Left lung (tissue), 10 donors: Measurements from ENCODE around the gene MED7. TPM values are rescaled to one million over a fixed set of nuclear protein-coding genes. Genes with fewer than 3 reads are reported as not detected.

ENCODE experiments used
- ATAC-seq: fragments of 200-7000 bp; cut with Tn5 transposase; one replicate; pipeline ENCODE4 v1.9.1; 2020; ENCODE audit warnings: moderate library complexity
- DNase-seq, 4 donors: peaks; one replicate each; pipeline ENCODE4 v3.0.0-alpha.2; 2013 to 2020
- H3K27ac ChIP-seq, 2 donors: fragments of 200-600 bp; sonication (generic) in 1 of 2; one replicate each; pipeline versions ENCODE4 v1.5.0 to v1.8.0; 2020 to 2021
- H3K27me3 ChIP-seq, 2 donors: fragments of 200-600 bp; sonication (generic) in 1 of 2; one replicate each; pipeline versions ENCODE4 v1.5.0 to v1.8.0; 2020 to 2021
- H3K36me3 ChIP-seq, 2 donors: fragments of 200-600 bp; sonication (generic) in 1 of 2; one replicate each; pipeline versions ENCODE4 v1.5.0 to v1.8.0; 2020 to 2021
- H3K4me1 ChIP-seq, 2 donors: fragments of 200-600 bp; one replicate each; pipeline ENCODE4 v1.8.0; 2021
- H3K4me3 ChIP-seq, 2 donors: fragments of 200-600 bp; sonication (generic) in 1 of 2; one replicate each; pipeline versions ENCODE4 v1.5.0 to v1.8.0; 2020 to 2021; ENCODE audit warnings: mild to moderate bottlenecking in 1 of 2
- H3K9me3 ChIP-seq, 2 donors: fragments of 200-600 bp; sonication (generic) in 1 of 2; one replicate each; pipeline versions ENCODE4 v1.5.0 to v1.8.0; 2020 to 2021
- intact Hi-C, 2 donors: fragments of 100-400 bp; cut with DNase I; formaldehyde crosslinking; loops; one replicate each; pipeline versions ENCODE4 v1.11.2 to v1.14.2; 2022
- polyA plus RNA-seq, 6 donors: library from polyadenylated mRNA; unstranded; fragments of 120-200 nt; gene quantifications; one replicate each; pipeline ENCODE4 v1.2.1, GENCODE V29; 2013; ENCODE audit not compliant: insufficient read length in 6 of 6
- total RNA-seq, 2 donors: library from RNA; stranded (reverse); fragmentation: NEBNext Ultra II Directional; extraction: Animal tissue kit (Norgen Biotek cat#: 25700); gene quantifications; one replicate each; pipeline ENCODE4 v1.2.1, GENCODE V29; 2021
- TF ChIP-seq, protein P1 (sequence below), 2 donors: fragments of 200-600 bp; sonication (generic) in 1 of 2; IDR thresholded peaks; one replicate each; pipeline versions ENCODE4 v1.5.0 to v1.8.0; 2021; ENCODE audit warnings: antibody characterized with exemption in 2 of 2
- donor health status: DM: no; HTN: yes; CAD: no.
- donor health status: DM: no; HTN: no; CAD: no.

The MED7 gene
- total and polyA plus RNA-seq, 8 donors, result 7.3 to 18.9 (median 17.4) TPM

DNA sequence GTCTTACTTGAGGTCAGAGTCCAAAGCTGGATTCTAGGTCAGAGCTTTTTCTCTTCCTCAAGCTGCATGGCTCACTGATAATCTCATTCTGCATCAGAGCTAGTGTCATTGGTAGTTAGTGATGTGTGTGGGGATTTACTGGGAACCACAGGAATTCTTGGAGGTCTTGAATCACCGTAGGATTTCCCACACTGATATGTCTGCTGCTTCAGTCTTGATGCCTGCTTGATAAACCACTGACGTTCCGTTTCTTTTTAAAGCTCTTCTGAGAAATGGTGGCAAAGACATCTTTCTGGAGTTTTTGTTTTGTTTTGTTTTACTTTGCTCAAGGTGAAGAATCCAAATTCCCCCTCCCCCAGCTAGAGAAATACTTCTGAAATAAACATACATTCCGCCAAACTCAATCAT lies 24.6 kb upstream of the MED7 start:
- Histone ChIP-seq H3K27me3 (peaks cover 0 to 7% of the 10 kb centered on the region in 2 donors), H3K9me3 (no peaks in the 10 kb centered on the region), H3K27ac (no peak overlapping the region), H3K36me3 (no peaks in the 10 kb centered on the region), H3K4me1 (no peaks in the 10 kb centered on the region), H3K4me3 (no peak overlapping the region)
- intact Hi-C loops, result no loop called here
- TF ChIP-seq, protein P1, sequence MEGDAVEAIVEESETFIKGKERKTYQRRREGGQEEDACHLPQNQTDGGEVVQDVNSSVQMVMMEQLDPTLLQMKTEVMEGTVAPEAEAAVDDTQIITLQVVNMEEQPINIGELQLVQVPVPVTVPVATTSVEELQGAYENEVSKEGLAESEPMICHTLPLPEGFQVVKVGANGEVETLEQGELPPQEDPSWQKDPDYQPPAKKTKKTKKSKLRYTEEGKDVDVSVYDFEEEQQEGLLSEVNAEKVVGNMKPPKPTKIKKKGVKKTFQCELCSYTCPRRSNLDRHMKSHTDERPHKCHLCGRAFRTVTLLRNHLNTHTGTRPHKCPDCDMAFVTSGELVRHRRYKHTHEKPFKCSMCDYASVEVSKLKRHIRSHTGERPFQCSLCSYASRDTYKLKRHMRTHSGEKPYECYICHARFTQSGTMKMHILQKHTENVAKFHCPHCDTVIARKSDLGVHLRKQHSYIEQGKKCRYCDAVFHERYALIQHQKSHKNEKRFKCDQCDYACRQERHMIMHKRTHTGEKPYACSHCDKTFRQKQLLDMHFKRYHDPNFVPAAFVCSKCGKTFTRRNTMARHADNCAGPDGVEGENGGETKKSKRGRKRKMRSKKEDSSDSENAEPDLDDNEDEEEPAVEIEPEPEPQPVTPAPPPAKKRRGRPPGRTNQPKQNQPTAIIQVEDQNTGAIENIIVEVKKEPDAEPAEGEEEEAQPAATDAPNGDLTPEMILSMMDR (IDR thresholded peaks at IDR 0.05), result no peak
- ATAC-seq (no peak), DNase-seq (no peak)

DNA sequence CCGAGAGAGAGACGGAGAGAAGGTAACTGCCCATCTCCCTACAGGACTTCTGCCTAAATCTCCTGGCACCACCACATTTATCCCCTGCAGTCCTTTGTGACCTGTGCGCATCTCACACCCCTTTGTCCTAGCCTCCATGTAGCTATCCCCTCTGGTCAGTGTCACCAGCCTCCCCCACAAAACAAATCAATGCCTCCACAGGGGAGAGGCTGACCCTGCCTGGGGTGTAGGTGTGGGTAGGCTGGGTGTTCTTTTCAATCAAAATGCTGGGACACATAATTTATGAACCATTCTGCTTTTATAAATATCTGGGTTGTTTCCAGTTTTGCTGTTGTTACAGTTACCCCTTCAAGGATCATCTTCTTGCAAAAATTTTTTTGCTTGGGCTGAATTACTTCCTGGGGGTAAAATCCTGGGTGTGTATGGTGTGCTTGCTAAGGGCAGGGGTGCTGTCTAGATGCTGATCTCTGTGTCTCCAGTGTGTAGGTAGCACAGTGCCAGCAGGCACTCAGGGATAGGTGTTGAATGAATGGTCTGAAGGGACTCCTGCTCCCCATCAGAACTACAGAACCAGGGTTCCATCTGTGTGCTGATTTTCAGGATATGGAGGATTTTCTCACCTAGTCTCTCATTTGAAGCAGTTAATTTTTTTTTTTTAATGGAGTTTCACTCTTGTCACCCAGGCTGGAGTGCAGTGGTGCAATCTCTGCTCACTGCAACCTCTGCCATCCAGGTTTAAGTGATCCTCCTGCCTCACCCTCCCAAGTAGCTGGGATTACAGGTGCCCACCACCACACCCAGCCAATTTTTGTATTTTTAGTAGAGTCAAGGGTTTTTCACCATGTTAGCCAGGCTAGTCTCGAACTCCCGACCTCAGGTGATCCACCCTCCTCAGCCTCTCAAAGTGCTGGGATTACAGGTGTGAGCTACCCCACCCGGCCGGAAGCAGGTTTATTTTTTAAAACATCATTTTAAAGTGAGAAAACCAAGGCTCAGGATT lies 23.8 kb upstream of the MED7 start, which contains the start of gene GARIN3:
TSS of gene GARIN3 (minus strand) at position 51 of the 1,000 bp plus-strand sequence. CDS start 96 bp downstream, outside the sequence.
- ATAC-seq (no peak), DNase-seq (no peak)
- Histone ChIP-seq H3K9me3 (no peaks in the 10 kb centered on the region), H3K27ac (no peak within 1 kb of the TSS), H3K27me3 (peaks cover 0 to 7% of the 10 kb centered on the region in 2 donors), H3K36me3 (no peaks in the 10 kb centered on the region), H3K4me3 (no peak within 1 kb of the TSS), H3K4me1 (no peaks in the 10 kb centered on the region)
- intact Hi-C loops, result no loop called here
- TF ChIP-seq, protein P1 (IDR thresholded peaks at IDR 0.05), result no peak

DNA sequence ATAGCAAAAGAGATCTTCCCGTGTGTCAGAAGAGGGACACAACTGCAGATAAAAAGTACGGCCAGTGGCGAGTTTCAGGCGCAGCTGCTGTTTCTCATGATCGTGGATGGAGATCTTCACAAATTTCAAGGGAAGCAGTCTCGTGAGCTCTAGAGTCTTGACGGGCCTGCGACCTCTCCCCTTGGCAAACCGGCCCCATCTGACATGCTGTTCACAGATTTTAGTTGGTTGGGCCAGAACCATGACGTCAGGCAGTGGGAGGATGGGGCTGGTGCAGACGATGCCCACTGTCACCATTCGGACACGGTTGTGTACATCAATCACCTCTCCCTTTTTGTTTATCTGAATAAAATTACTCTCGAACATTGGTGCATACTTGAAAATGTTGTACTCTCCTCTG lies 23.0 kb upstream of the MED7 start:
- TF ChIP-seq, protein P1 (IDR thresholded peaks at IDR 0.05), result no peak
- intact Hi-C loops, result no loop called here

DNA sequence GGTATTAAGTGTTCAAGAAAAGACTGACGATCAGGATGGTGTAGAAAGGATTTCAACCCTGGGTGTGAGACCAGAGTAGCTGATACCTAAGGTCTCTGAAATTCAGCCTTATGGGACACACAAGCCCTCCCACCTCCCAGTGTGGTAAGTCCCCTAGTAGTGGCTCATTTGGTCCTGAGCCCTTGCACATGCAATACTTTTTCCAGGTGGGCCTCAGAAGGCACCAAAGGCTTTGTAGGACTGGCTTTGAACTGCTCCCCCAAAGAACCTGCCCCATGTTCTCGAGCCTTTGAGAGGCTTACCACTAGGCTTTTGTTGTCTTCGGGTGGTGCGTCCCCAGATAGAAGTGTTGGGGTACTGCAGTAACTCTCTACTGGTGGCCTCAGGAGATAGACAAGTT lies 22.6 kb upstream of the MED7 start:
- no peak overlapping the region for H3K4me3 ChIP-seq
- DNase-seq, result no peak
- H3K27me3 ChIP-seq, result peaks cover 0 to 9% of the 10 kb centered on the region in 2 donors
- intact Hi-C loops, result no loop called here
- no peaks in the 10 kb centered on the region for H3K36me3 ChIP-seq
- H3K9me3 ChIP-seq, result no peaks in the 10 kb centered on the region
- TF ChIP-seq, protein P1 (IDR thresholded peaks at IDR 0.05), result no peak
- H3K4me1 ChIP-seq, result no peaks in the 10 kb centered on the region
- no peak overlapping the region for H3K27ac ChIP-seq
- no peak for ATAC-seq

More for the DNA sequence above, 23.0 kb upstream of the MED7 start:
- Histone ChIP-seq H3K36me3 (no peaks in the 10 kb centered on the region), H3K27me3 (peaks cover 0 to 7% of the 10 kb centered on the region in 2 donors), H3K4me1 (no peaks in the 10 kb centered on the region), H3K9me3 (no peaks in the 10 kb centered on the region), H3K27ac (no peak overlapping the region), H3K4me3 (no peak overlapping the region)
- DNase-seq, result no peak
- ATAC-seq, result no peak

DNA sequence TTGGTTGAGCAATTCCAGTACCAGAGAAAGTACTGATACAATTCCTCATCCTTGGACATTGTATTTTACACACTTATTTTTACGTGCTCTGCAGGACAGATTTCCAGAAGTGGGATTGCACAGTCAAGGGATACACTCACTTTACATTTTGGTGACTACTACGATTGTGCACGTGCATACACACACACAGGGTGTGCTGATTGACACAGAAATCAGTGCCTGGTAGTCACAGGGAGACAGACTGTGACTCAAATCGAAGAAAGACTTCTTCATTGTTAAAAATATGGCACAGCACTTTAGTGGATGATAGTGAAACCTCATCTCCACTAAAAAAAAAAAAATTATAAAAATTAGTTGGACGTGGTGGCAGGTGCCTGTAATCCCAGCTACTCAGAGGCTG lies 21.9 kb upstream of the MED7 start:
- H3K27me3 ChIP-seq, result peaks cover 0 to 16% of the 10 kb centered on the region in 2 donors

More for the DNA sequence above, 21.9 kb upstream of the MED7 start:
- TF ChIP-seq, protein P1 (IDR thresholded peaks at IDR 0.05), result no peak
- H3K4me3 ChIP-seq, result no peak overlapping the region
- no peaks in the 10 kb centered on the region for H3K36me3 ChIP-seq
- intact Hi-C loops, result no loop called here
- ATAC-seq (no peak), DNase-seq (no peak)
- no peaks in the 10 kb centered on the region for H3K4me1 ChIP-seq
- no peak overlapping the region for H3K27ac ChIP-seq
- H3K9me3 ChIP-seq, result no peaks in the 10 kb centered on the region
